ENCODE data around the gene EGR4. TPM values are rescaled to one million over a fixed set of nuclear protein-coding genes. Genes with fewer than 3 reads are reported as not detected.

EGR4 gene
- total RNA-seq, 2 donors from 2014 or later = 0.15 TPM; not detected in 1

- Histone ChIP-seq H3K27me3 (ENCODE audit: control insufficient read depth, insufficient read depth, low read length, poor library complexity, severe bottlenecking) (peaks cover 98% of the 10 kb centered on the region), H3K4me1 (ENCODE audit: control insufficient read depth, insufficient read depth, low read length) (peaks cover 4% of the 10 kb centered on the region), H3K27ac (ENCODE audit: low read depth, low read length) (no peak overlapping the region), H3K36me3 (ENCODE audit: control insufficient read depth, insufficient read depth, low read length) (no peaks in the 10 kb centered on the region), H3K9me3 (ENCODE audit: control insufficient read depth, low read length) (no peaks in the 10 kb centered on the region), H3K9ac (ENCODE audit: extremely low read depth, low read length, poor library complexity, severe bottlenecking) (no peak overlapping the region), H3K4me3 (ENCODE audit: low read length) (no peak overlapping the region)
- H3K27ac Mint-ChIP-seq = no peak overlapping the region
- H3K4me1 Mint-ChIP-seq = peaks cover 5% of the 10 kb centered on the region
- peak; percentile 81 for TF ChIP-seq CTCF (conservative IDR thresholded peaks at IDR 0.05)
- H3K4me3 Mint-ChIP-seq = no peak overlapping the region
- DNase-seq = peak; percentile 86
- 50 to 100% methylated on average over 1 to 5 of the region's 6 CpGs for WGBS, 2 experiments (ENCODE audit: insufficient coverage in 1 of 2, insufficient read length in 1 of 2)
- peaks cover 94% of the 10 kb centered on the region for H3K27me3 Mint-ChIP-seq (ENCODE audit: insufficient read depth)
- no peaks in the 10 kb centered on the region for H3K36me3 Mint-ChIP-seq (ENCODE audit: low read depth)
- H3K9me3 Mint-ChIP-seq = no peaks in the 10 kb centered on the region
Measured at GRCh38 chr2:73290049-73290839, 3.1 kb downstream of the EGR4 start.

GRCh38 chr2:73289304-73289703 is 4.0 kb downstream of the EGR4 start:
- H3K36me3 ChIP-seq (ENCODE audit: control insufficient read depth, insufficient read depth, low read length) = no peaks in the 10 kb centered on the region
- H3K4me1 ChIP-seq (ENCODE audit: control insufficient read depth, insufficient read depth, low read length) = peaks cover 4% of the 10 kb centered on the region
- no peaks in the 10 kb centered on the region for H3K9me3 ChIP-seq (ENCODE audit: control insufficient read depth, low read length)
- no peak overlapping the region for H3K27ac ChIP-seq (ENCODE audit: low read depth, low read length)
- peaks cover 95% of the 10 kb centered on the region for H3K27me3 ChIP-seq (ENCODE audit: control insufficient read depth, insufficient read depth, low read length, poor library complexity, severe bottlenecking)
- H3K9ac ChIP-seq (ENCODE audit: extremely low read depth, low read length, poor library complexity, severe bottlenecking) = no peak overlapping the region
- no peak for DNase-seq
- TF ChIP-seq CTCF (conservative IDR thresholded peaks at IDR 0.05) = no peak
- Mint-ChIP-seq H3K4me1 (peaks cover 5% of the 10 kb centered on the region), H3K27me3 (ENCODE audit: insufficient read depth) (peaks cover 90% of the 10 kb centered on the region), H3K27ac (no peak overlapping the region), H3K36me3 (ENCODE audit: low read depth) (no peaks in the 10 kb centered on the region), H3K4me3 (no peak overlapping the region), H3K9me3 (no peaks in the 10 kb centered on the region)
- H3K4me3 ChIP-seq (ENCODE audit: low read length) = no peak overlapping the region

- H3K4me1 ChIP-seq (ENCODE audit: control insufficient read depth, insufficient read depth, low read length) = peaks cover 5% of the 10 kb centered on the region
- TF ChIP-seq CTCF (conservative IDR thresholded peaks at IDR 0.05) = no peak
- H3K36me3 ChIP-seq (ENCODE audit: control insufficient read depth, insufficient read depth, low read length) = no peaks in the 10 kb centered on the region
- peaks cover 64% of the 10 kb centered on the region for H3K27me3 Mint-ChIP-seq (ENCODE audit: insufficient read depth)
- H3K27ac Mint-ChIP-seq = no peak overlapping the region
- no peak overlapping the region for H3K4me3 Mint-ChIP-seq
- 67 to 88% methylated on average over 1 to 3 of the region's 3 CpGs for WGBS, 2 experiments (ENCODE audit: insufficient coverage in 1 of 2, insufficient read length in 1 of 2)
- peaks cover 73% of the 10 kb centered on the region for H3K27me3 ChIP-seq (ENCODE audit: control insufficient read depth, insufficient read depth, low read length, poor library complexity, severe bottlenecking)
- H3K9me3 ChIP-seq (ENCODE audit: control insufficient read depth, low read length) = no peaks in the 10 kb centered on the region
- no peaks in the 10 kb centered on the region for H3K9me3 Mint-ChIP-seq
- peaks cover 10% of the 10 kb centered on the region for H3K4me1 Mint-ChIP-seq
- H3K4me3 ChIP-seq (ENCODE audit: low read length) = no peak overlapping the region
- no peaks in the 10 kb centered on the region for H3K36me3 Mint-ChIP-seq (ENCODE audit: low read depth)
- DNase-seq = no peak
- no peak overlapping the region for H3K9ac ChIP-seq (ENCODE audit: extremely low read depth, low read length, poor library complexity, severe bottlenecking)
- H3K27ac ChIP-seq (ENCODE audit: low read depth, low read length) = no peak overlapping the region
Measured at GRCh38 chr2:73286134-73286655, 7.2 kb downstream of the EGR4 start.

Data from endodermal cell (in vitro differentiated cells).